PC-9 (cell line): ENCODE results near the gene PDIA4. TPM values are rescaled to one million over a fixed set of nuclear protein-coding genes. Genes with fewer than 3 reads are reported as not detected.

Source experiments
- Bru-seq: library from RNA; stranded (reverse); fragments of 400-500 nt; gene quantifications from one replicate; lab custom pipeline; 2021; lab: Mats Ljungman, UMichigan
- BruChase-seq, 2 experiments: library from RNA; stranded (reverse); fragments of 400-500 nt; gene quantifications; one replicate each; lab custom pipeline; 2021; lab: Mats Ljungman, UMichigan
- BruUV-seq: library from RNA; stranded (reverse); fragments of 400-500 nt; replicated peaks from 2 replicates; lab custom pipeline; 2021; lab: Mats Ljungman, UMichigan
- CTCF ChIA-PET: fragments of 300-600 bp; sonication (Branson Sonifier 250); formaldehyde crosslinking; loops from one replicate; lab custom pipeline; 2022; ENCODE audit warnings: antibody characterized with exemption; lab: Charles Lee
- POLR2A ChIA-PET: fragments of 300-600 bp; sonication (Branson Sonifier 250); formaldehyde crosslinking; loops from one replicate; lab custom pipeline; 2022; ENCODE audit warnings: antibody characterized with exemption; ENCODE audit not compliant: unreplicated experiment; lab: Charles Lee
- DNase-seq, 2 experiments: peaks; one replicate each; pipeline versions ENCODE4 v3.0.0 to v3.0.0-alpha.2; 2015 to 2022; ENCODE audit warnings: mixed read lengths in 1 of 2
- H2AFZ ChIP-seq: fragments of 200-600 bp; sonication (generic); 2 replicates; pipeline ENCODE4 v1.8.1; 2017; ENCODE audit warnings: antibody characterized with exemption
- H3F3A ChIP-seq: fragments of 200-600 bp; sonication (generic); 2 replicates; pipeline ENCODE4 v1.8.1; 2017; ENCODE audit warnings: antibody characterized with exemption, mild to moderate bottlenecking, low read depth; ENCODE audit not compliant: insufficient read depth
- H3K27ac ChIP-seq: fragments of 200-600 bp; sonication (generic); 2 replicates; pipeline ENCODE4 v1.6.1; 2016; ENCODE audit warnings: mixed run types
- H3K27me3 ChIP-seq: fragments of 200-600 bp; sonication (generic); 2 replicates; pipeline ENCODE4 v1.6.1; 2016; ENCODE audit warnings: low read depth, mixed run types; ENCODE audit not compliant: insufficient read depth
- H3K36me3 ChIP-seq: fragments of 200-600 bp; sonication (generic); 2 replicates; pipeline ENCODE4 v1.6.1; 2016; ENCODE audit warnings: low read depth, mixed run types
- H3K4me1 ChIP-seq: fragments of 200-600 bp; sonication (generic); replicated peaks from 2 replicates; pipeline ENCODE4 v1.6.1; 2016; ENCODE audit warnings: mixed run types; ENCODE audit not compliant: insufficient read depth
- H3K4me2 ChIP-seq: fragments of 200-600 bp; sonication (generic); 2 replicates; pipeline ENCODE4 v1.6.1; 2017; ENCODE audit warnings: mixed run types
- H3K4me3 ChIP-seq: fragments of 200-600 bp; sonication (generic); 2 replicates; pipeline ENCODE4 v1.6.1; 2016; ENCODE audit warnings: mixed run types
- H3K79me2 ChIP-seq: fragments of 200-600 bp; sonication (generic); 2 replicates; pipeline ENCODE4 v1.6.1; 2017; ENCODE audit warnings: low read depth, mixed run types
- H3K9me2 ChIP-seq: fragments of 200-600 bp; sonication (generic); 2 replicates; pipeline ENCODE4 v1.8.1; 2017; ENCODE audit warnings: mild to moderate bottlenecking; ENCODE audit not compliant: insufficient read depth
- H3K9me3 ChIP-seq: fragments of 200-600 bp; sonication (generic); 2 replicates; pipeline ENCODE4 v1.8.1; 2016; ENCODE audit warnings: low read depth; ENCODE audit not compliant: insufficient read depth
- H4K20me1 ChIP-seq: fragments of 200-600 bp; sonication (generic); 2 replicates; pipeline ENCODE4 v1.8.1; 2017; ENCODE audit not compliant: insufficient read depth
- EZH2 ChIP-seq: fragments of 200-600 bp; sonication (generic); IDR thresholded peaks from 2 replicates; pipeline ENCODE4 v1.8.0; 2017; ENCODE audit warnings: antibody characterized with exemption, low read depth
- intact Hi-C: fragments of 100-400 bp; cut with micrococcal nuclease; formaldehyde crosslinking; loops from one replicate; pipeline ENCODE4 v1.10.0; 2022; ENCODE audit not compliant: unreplicated experiment
- long read RNA-seq: library from polyadenylated mRNA; stranded (forward); transcript quantifications from one replicate; pipeline ENCODE4 v2.0.0, GENCODE V29; 2022
- total RNA-seq: library from RNA; stranded (reverse); gene quantifications from 2 replicates; pipeline ENCODE4 v1.2.3, GENCODE V29; 2021
- TF ChIP-seq, protein P1 (sequence below): fragments of 200-600 bp; sonication (generic); conservative IDR thresholded peaks from 2 replicates; pipeline ENCODE4 v1.6.1; 2017; ENCODE audit warnings: mixed run types, antibody characterized with exemption, mild to moderate bottlenecking, moderate library complexity

The PDIA4 gene, protein sequence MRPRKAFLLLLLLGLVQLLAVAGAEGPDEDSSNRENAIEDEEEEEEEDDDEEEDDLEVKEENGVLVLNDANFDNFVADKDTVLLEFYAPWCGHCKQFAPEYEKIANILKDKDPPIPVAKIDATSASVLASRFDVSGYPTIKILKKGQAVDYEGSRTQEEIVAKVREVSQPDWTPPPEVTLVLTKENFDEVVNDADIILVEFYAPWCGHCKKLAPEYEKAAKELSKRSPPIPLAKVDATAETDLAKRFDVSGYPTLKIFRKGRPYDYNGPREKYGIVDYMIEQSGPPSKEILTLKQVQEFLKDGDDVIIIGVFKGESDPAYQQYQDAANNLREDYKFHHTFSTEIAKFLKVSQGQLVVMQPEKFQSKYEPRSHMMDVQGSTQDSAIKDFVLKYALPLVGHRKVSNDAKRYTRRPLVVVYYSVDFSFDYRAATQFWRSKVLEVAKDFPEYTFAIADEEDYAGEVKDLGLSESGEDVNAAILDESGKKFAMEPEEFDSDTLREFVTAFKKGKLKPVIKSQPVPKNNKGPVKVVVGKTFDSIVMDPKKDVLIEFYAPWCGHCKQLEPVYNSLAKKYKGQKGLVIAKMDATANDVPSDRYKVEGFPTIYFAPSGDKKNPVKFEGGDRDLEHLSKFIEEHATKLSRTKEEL
- 200 and 221 TPM in 2 replicates for total RNA-seq
- percentile 77 among the genes with signal in this experiment for Bru-seq, nascent RNA
- percentile 86 among the genes with signal in this experiment for BruChase-seq, experiment 1, labeled RNA remaining after a 2-hour chase
- percentile 92 among the genes with signal in this experiment for BruChase-seq, experiment 2, labeled RNA remaining after a 6-hour chase
- long read RNA-seq, transcript PDIA4-201 (10 exons, 2,903 nt) = major isoform, 654 of 770 reads
- long read RNA-seq, partial matches to known transcripts = 41 of 770 reads
- long read RNA-seq, other reads (novel, unspliced or antisense) = 72 of 770 reads

DNA sequence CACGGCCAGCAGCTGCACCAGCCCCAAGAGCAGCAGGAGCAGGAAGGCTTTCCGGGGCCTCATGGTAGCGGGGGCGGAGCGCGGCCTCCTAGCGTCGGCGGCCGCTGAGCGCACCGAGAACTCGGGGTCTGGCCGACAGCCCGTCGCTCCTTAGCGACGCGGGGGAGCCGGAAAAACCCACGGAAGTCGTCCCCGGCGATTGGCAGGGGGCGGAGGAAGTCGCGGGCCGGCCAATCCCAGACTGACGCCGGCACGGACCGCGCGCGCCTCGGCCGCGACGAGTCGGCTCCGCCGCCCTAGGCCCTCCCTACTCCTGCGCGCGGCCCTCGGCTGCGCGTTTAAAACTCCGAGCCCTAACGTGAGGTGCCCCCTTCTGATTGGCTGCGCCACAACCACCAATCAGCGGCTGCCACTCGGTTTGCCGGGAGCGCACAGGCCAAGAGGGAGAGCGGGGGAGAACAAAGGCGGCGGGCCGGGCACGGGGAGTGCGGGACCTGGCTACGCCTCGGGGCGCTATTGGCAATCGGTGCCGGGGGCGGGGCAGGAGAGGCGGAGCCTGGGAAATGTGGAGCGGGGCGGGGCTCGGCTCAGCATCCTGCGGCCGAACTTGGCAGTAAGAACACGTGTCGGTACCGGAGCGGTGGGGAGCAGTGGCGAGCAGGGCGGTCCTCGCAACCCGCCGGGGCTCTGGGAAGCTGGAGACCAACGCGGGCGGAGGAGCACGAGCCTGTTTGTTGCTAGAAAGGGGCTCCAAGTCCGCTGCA lies at the start of gene PDIA4:
TSS of gene PDIA4 (minus strand) at position 160 of the 764 bp plus-strand sequence. CDS start at position 63, 97 bp downstream.
- ChIA-PET POLR2A (no interaction called here), CTCF (interaction anchor here (0.6 to 1.2 kb wide), 4 partner anchors 23 to 330 kb away, joined by 6 to 11 read pairs (median 7); partner anchors contain the start of gene CUL1)
- H3K27ac ChIP-seq = peak within 1 kb of the TSS; percentile 78

DNA sequence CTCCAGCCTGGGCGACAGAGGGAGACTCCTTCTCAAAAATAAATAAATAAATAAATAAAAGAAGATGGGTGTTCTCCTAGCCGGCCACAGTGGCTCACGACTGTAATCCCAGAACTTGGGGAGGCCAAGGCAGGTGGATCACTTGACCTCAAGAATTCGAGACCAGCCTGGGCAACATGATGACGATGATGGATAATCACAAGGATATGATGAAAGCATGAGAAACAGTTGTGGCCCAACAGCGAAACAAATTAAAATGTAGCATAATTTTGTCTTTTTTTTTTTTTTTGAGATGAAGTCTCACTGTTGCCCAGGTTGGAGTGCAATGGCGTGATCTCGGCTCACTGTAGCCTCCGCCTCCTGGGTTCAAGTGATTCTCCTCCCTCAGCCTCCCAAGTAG lies 49.3 kb upstream of the PDIA4 start:
- Histone ChIP-seq H3F3A (no peaks in the 10 kb centered on the region), H3K36me3 (0 out of 2 replicates have a peak, but pooled peaks cover 5% of the 10 kb centered on the region), H3K4me1 (no peaks in the 10 kb centered on the region), H4K20me1 (no peaks in the 10 kb centered on the region), H3K9me3 (no peaks in the 10 kb centered on the region), H3K27me3 (no peaks in the 10 kb centered on the region), H3K4me3 (no peak overlapping the region), H3K27ac (no peak overlapping the region), H2AFZ (no peak overlapping the region), H3K79me2 (no peaks in the 10 kb centered on the region), H3K4me2 (no peak overlapping the region), H3K9me2 (no peaks in the 10 kb centered on the region)
- intact Hi-C loops = no loop called here
- TF ChIP-seq EZH2 = no peak
- TF ChIP-seq, protein P1, sequence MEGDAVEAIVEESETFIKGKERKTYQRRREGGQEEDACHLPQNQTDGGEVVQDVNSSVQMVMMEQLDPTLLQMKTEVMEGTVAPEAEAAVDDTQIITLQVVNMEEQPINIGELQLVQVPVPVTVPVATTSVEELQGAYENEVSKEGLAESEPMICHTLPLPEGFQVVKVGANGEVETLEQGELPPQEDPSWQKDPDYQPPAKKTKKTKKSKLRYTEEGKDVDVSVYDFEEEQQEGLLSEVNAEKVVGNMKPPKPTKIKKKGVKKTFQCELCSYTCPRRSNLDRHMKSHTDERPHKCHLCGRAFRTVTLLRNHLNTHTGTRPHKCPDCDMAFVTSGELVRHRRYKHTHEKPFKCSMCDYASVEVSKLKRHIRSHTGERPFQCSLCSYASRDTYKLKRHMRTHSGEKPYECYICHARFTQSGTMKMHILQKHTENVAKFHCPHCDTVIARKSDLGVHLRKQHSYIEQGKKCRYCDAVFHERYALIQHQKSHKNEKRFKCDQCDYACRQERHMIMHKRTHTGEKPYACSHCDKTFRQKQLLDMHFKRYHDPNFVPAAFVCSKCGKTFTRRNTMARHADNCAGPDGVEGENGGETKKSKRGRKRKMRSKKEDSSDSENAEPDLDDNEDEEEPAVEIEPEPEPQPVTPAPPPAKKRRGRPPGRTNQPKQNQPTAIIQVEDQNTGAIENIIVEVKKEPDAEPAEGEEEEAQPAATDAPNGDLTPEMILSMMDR = no peak
- ChIA-PET POLR2A (no interaction called here), CTCF (no interaction called here)
- no TSS peak for BruUV-seq
- no peak for DNase-seq

More for the DNA sequence above, at the start of gene PDIA4:
- Histone ChIP-seq H3K27me3 (no peaks in the 10 kb centered on the region), H3K36me3 (peaks cover 5% of the 10 kb centered on the region; the same call in 1 of the 2 replicates), H3K4me3 (peak within 1 kb of the TSS; percentile 73), H3K79me2 (peaks cover 45% of the 10 kb centered on the region), H4K20me1 (0 out of 2 replicates have a peak, but pooled peaks cover 6% of the 10 kb centered on the region), H3K9me2 (no peaks in the 10 kb centered on the region), H3K9me3 (no peaks in the 10 kb centered on the region), H3K4me2 (peak within 1 kb of the TSS; percentile 91), H3K4me1 (peaks cover 24% of the 10 kb centered on the region), H3F3A (peaks cover 19% of the 10 kb centered on the region), H2AFZ (peak within 1 kb of the TSS; percentile 79)
- DNase-seq = peak; percentile 98 to 100
- BruUV-seq = no TSS peak
- intact Hi-C loops = loop anchor here (1.0 to 2.0 kb wide), 5 partner anchors 28 to 469 kb away; partner anchors contain the start of genes ZNF746 and ZNF786
- no peak for TF ChIP-seq EZH2
- TF ChIP-seq, protein P1 = peak; percentile 17; the same call in 1 of the 2 replicates
